NOMO-1 treated with DMSO at 0.1 percent for 48 hours (cell line): ENCODE measurements around the gene ZNF75A.
"Not testable (repeated sequence)": the region's sequence is repeated elsewhere in the genome, so short reads cannot be mapped to it uniquely, and the experiment has no call there.

ENCODE experiments used
- DNase-seq: peaks from one replicate; lab custom pipeline; 2025; ENCODE audit not compliant: unreplicated experiment; lab: John Stamatoyannopoulos, UW

Gene ZNF75A

DNA sequence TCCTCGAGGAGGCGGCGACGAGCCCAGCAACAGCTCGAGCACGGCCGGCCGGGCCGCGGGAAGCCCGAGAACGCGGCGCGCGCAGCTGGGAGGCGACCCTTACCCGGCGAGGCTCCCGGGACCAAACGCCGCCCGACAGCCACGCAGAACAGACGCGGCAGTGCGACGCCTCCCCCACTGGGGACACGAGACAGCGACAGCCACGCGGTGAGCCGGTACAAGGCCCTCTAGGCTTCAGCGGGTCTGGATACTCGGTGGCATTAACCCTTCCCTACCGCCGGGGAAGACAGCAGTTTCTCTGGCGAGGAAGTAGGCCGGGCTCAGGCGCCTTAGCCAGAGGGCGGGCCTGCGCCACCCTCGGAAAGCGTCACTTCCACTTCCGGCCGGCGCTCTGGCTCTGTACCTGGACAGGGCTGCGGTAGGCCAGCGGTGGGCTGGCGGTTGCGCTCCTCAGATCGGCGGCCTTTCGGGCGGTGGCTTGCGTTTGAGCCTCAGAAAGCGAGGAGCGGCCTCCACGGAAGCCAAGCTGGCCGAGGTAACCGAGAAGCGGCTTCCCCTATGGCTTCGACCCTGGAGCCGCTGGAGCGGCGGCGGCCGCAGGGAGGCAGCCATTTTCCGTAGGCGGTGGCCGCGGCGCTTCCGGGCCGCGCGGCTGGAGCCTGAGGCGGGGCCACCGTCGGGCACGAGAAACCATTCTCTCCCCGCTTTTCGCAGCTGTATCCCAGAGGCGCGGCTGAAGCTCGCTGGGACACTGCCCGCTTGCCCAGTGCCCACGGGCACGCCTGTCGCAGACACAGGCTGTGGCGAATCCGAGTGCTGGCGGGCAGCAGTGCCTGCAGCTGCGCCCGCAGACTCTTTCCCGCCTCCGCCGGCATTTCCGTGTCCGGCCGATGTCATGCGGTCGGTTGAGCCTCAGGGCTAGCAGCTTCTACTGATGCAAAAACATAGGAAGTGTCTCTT, at the start of gene ZNF75A, which contains the start of gene TIGD7:
ZNF75A (plus strand) TSS at position 389 of the 960 bp plus-strand sequence. CDS start 2,932 bp downstream, outside the sequence.
TIGD7 (minus strand) TSS at position 322 of the 960 bp plus-strand sequence. CDS start 4,816 bp downstream, outside the sequence.
- DNase-seq, result peak; percentile 85

DNA sequence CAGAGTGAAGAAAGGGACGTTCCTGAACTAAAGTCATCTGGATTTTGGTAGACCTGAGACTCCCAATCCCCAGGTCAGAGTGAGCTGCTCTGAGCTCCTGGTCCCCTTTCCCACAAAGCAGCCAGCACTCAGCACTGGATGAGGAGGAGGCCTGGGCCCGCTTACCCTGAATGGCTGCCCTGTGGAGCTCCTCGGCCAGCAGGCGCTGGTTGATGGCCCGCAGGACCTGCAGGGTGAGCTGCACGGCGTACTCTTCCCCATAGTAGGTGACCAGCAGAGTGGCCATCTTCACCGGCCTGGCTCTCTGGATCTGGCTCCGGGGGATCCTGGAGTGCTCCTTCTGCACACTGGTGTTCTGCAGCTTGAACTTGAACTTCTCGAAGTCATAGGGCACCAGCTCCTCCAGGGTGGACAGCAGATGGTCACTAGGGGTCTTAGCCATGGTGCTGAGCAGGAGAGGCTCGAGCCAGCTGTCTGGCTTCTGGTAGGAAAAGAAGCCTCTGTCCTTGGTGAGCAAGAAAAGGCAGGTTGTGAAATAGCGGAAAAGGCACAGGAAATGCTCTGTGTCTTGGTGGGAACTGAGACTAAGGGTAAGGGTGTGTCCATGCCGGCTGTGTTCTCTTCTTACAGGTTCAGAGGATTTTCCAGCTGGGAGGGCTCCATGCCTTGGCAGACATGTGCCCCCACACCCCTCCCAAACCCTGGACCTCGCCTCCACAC, 49.0 kb upstream of the ZNF75A start, which contains the start of gene MEFV:
MEFV (minus strand) TSS at position 488 of the 720 bp plus-strand sequence; CDS start at position 442, 46 bp downstream.
- DNase-seq, result peak; percentile 86

DNA sequence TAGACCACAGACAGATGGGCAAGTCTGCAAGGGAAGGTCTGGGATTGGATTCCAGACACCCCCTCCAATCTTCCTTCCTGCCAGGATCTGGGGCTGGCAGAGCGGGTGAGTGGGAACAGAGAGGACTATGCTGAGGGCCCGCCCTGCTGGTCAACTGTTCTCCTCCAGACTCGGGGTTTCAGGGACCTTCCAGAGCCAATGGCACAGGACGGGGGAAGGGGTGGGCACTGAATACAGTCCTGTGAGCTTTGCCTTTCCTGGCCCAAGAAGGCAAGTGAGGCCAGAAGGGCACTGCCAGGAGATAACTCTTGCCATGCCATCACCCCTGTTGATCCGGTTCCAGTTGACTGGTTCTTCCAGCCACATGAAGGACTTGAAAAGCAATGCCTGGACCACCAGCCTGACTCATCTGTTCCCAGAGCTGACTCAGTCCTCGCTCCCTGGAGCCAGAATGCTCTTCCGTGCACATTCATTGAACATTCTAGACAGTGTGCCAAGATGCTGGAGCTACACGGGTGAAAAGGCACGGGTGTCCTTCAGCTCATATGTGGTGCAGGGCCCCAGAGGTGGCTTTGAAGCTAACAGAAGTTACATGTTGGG, 48.3 kb upstream of the ZNF75A start:
- no peak for DNase-seq

DNA sequence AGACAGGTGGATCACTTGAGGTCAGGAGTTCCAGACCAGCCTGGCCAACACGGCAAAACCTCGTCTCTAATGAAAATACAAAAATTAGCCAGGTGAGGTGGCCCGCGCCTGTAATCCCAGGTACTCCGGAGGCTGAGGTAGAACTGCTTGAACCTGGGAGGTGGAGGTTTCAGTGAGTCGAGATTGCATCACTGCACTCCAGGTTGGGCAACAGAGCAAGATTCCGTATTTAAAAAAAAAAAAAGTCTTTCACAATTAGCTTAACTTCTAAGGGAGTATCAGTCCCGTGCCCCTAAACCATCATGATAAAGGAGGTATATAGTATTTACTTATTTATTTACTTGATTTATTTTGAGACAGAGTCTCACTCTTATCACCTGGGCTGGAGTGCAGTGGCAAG, 45.5 kb upstream of the ZNF75A start:
- peak; percentile 36 for DNase-seq

DNA sequence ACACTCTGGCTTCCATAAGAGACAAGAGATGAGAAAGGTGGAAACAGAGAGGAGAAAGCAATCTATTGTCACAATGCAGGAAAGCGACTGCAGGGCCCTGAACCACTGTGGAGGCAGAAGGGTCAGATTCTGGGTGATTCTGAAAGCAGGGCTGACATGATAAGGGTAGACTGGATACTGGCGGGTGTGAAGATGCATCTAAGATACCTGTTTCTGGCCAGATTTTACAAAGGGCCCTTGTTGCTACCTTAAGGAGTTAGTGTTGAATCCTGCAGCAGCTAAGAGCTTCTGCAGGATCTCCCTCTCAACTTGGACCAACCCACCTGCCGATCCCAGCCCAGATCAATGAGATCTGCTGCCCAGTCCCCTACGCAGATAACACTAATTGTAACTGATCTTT, 42.8 kb upstream of the ZNF75A start:
- DNase-seq, result no peak

DNA sequence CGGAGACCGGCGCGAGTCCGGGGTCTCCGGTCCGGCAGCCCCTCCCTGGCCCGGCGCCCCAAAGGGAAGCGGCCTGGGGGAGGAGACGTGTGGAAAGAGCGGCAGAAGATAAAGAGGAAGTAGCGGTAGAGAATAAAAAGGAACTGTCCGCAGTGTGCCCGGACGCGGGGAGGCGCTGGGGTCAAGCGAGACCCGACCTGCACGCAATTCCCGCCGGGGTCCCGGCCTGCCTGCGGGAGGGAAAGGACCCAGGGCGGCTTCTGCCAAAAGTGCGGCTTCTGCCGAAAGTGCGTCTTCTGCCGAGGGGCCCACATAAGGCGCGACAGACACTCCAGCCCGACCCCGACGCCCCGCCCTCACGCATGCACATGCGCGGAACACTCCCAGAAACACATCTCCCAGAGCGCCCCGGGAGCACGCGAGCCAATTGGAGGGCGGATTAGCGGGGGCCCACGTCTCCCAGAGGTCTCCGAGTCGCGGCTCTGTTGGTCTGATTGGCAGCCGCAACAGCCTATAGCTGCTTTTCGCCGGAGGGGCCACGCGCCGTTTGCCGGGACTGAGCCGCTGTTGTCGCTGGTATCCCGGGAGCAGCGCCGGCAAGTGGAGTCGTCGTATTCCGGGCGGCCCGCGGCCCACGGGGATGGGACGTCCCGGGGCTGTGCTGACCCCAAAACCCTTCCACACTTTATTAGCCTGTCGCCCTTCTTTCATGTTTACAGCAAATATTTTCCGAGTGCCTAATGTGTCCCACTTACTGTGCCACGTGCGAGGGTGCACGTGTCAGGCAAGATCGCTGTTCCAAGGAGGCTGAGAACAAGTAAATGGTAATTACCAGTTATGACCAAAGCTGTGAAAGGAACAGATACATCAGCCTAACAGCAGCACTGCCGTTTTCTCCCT, 40.9 kb upstream of the ZNF75A start:
- DNase-seq, result peak; percentile 94

DNA sequence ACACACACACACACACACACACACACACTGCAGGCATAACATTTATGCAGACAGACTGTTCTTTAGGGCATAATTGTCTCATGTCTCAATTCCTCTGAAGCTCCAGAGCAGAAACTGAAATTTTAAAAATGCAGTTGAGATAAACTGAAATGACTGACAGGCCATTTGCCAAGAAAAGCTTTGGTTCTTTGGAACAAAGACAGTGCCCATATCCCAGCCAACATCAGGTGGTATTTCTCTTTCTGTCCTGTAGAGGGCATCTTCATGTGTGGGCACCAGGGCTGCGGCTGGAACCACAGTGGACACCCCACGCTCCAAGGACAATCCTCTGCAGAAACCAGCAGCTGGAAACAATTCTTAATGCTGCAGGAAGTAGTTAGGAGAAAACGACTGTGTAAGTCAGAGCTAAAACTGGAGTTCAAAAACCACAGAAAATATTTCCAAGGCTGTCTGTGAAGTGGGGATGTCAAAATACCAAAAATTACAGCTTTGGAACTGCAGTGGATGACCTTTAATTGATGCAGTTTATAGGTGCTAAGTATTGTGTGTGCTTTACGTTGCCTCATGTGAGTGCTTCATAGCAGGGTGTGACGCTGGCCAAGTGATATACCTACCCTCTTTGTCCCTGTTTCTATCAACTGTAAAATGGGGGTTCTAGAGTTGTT, 38.3 kb upstream of the ZNF75A start:
- DNase-seq, result no peak

DNA sequence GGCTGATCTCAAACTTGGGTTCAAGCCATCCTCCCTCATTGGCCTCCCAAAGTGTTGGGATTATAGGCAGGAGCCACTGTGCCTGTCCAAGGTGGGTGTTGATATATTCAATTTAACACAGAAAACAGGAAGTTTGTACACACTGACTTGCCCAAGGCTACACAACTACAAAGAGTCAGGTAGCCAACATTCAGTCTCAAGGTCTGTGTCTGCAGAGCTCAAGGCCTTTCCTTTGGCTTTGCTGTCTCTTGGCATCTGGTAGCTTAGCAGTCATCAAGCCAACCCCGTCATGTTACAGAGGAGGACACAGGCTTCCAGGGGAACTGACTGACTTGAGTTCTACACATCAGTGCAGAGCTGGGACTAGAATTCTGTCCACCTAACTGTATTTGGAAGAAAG, 37.0 kb upstream of the ZNF75A start:
- no peak for DNase-seq

DNA sequence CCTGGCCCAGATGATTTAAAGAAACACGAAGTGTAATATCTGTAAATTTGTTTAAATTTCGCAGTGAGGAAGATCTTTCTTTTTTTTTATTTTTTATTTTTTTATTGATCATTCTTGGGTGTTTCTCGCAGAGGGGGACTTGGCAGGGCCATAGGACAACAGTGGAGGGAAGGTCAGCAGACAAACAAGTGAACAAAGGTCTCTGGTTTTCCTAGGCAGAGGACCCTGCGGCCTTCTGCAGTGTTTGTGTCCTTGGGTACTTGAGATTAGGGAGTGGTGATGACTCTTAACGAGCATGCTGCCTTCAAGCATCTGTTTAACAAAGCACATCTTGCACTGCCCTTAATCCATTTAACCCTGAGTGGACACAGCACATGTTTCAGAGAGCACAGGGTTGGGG, 34.6 kb upstream of the ZNF75A start:
- DNase-seq, result not testable (repeated sequence)

DNA sequence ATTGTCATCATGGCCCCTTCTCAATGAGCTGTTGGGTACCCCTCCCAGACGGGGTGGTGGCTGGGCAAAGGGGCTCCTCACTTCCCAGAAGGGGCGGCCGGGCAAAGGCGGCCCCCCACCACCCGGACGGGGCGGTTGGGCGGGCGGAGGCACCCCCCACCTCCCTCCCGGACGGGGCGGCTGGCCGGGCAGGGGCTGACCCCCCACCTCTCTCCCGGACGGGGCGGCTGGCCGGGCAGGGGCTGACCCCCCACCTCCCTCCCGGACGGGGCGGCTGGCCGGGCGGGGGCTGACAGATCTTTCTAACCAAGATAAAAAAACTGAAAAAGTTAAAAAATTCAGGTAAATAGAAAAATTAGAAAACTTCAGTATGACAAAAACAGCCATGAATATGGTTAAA, 34.0 kb upstream of the ZNF75A start:
- not testable (repeated sequence) for DNase-seq

DNA sequence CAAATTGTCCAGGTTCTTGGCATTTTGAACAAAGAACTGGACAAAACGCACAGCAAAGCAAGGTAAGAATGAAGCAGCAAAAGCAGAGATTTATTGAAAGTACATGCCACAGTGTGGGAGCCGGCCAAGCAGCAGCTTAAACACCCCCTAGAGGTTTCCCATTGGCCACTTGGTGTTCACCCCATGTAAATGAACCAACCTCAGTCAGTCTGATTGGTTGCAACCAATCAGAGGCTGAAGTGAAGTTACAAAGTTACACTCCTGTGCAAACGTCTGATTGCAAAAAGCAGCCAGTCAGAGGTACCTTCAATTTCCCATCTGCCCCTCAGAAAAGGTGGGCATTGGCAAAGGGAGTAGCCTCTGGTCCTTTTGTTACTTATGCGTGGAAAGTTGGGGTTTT, 30.8 kb upstream of the ZNF75A start:
- no peak for DNase-seq

DNA sequence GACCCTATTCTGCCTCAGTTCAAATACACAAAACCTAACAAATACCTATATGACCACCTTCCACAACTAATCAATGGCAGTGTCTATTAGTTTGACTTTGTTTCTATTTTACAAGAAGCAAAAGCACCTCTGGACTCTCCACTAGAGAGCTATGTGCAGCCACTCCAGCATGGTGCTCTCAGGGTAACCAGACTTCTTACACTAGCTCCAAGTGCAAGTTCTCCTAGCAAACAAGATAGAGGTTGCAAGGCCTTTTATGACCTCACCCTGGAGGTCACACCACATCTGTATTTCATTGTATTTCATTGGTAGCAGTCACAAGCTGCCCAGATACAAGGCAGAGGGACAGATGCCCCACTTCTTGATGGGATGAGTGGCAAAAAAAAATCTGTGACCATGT, 30.4 kb upstream of the ZNF75A start:
- no peak for DNase-seq

DNA sequence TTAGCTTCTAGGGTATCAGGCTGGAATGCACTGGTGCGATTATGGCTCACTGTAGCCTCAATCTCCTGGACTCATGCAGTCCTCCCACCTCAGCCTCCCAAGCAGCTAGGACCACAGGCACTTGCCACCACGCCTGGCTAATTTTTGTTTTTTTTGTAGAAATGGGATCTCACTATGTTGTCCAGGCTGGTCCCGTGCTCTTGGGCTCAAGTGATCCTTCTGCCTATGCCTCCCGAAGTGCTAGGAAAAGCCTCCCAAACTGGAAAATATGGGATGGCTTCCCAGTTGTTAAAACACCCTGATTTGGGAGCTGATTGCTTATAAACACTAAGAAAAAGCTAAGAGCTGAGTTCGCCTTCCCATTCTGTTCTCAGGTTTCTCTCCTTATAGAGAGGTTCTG, 28.6 kb upstream of the ZNF75A start:
- DNase-seq, result no peak

DNA sequence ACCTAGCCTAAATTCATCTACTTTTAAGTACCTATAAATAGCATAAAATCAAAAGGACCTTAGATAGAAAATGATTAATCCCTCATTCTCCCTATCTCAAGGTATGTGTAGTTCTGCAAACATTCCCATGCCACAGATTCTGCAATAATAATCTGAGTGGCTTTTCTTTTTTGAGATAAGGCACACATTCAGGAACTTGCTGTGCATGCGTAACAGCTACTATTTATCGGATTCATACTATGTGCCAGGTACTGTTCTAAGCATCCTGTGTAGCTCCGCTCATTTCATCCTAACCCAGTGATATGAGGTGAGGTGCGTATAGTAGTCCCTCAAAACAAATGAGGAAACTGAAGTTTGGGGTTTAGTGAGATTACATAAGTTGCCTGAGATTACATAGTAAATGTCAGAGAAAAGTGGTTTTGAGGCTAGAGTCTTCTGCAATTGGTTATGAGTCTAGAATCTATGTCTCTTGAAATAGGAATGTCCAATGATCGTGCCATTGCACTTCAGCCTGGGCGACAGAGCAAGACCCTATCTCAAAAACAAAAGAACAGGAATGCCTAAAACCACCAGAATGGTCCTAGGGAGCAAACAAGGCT, 24.0 kb upstream of the ZNF75A start:
- DNase-seq, result peak; percentile 27

DNA sequence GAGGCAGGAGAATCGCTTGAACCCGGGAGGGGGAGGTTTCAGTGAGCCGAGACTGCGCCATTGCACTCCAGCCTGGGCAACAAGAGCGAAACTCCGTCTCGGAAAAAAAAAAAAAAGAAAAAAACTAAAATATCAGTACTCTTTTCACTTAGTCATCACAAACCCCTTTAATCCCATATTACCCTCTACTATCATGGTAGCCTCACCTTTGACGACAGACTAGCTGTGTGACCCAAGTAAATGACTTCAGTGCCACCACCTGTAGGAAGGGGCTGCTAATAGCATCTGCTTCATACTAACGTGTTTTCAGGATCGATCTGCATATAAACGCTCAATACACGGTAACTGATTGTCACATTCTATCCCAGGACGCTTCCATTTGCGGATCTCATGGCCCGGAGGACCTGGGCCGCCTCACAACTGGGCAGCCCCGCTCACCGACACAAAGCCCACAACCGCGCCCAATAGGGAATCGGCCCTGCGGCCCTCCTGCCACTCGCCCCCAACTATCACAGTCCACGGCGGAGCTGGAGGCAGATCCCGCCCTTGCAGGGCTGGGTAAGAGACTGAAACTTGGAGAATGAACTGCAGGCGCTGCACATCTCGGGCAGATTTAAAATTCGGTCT, 23.1 kb upstream of the ZNF75A start:
- DNase-seq, result peak; percentile 70

DNA sequence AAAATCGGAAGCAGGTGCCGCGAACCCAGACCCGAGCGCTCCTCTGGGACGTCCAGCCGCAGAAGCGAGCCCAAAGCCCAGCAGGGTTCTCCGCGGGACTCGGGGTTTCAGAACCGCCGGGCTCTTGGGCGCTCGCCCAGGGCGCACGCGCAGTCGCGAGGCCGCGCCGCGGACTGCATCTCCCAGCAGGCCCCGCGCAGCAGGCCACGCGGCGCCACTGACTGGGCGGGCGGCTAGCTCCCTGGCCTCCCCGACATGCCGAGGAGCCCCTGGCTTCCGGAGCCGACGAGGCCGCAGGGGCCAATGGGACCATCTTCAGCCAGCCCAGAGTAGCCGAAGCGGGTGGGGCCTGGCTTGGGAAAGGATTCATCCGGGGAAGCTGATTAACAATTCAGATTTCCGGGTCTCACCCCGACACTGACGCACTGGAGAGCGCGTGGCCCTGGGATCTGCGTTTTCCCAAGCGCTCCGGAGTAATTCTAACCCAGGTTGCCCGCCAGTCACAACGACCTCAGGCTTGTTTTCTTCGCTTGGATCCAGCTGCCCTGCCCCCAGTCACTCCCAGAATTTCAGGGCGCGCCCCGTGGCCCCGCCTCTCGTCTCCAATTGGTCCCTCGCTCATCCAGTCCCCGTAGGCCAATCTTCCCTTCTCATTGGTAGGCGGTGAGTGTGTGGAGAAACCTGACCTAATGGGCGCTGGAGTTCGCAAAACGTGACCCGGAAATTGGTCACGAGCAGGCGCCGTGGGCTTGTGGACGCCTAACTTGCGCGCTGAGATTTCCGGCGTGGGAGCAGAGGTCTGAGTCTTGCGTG, 22.4 kb upstream of the ZNF75A start, which contains the start of gene ZNF263:
ZNF263 (plus strand) TSS at position 762 of the 813 bp plus-strand sequence. CDS start 328 bp downstream, outside the sequence.
- DNase-seq, result peak; percentile 99

DNA sequence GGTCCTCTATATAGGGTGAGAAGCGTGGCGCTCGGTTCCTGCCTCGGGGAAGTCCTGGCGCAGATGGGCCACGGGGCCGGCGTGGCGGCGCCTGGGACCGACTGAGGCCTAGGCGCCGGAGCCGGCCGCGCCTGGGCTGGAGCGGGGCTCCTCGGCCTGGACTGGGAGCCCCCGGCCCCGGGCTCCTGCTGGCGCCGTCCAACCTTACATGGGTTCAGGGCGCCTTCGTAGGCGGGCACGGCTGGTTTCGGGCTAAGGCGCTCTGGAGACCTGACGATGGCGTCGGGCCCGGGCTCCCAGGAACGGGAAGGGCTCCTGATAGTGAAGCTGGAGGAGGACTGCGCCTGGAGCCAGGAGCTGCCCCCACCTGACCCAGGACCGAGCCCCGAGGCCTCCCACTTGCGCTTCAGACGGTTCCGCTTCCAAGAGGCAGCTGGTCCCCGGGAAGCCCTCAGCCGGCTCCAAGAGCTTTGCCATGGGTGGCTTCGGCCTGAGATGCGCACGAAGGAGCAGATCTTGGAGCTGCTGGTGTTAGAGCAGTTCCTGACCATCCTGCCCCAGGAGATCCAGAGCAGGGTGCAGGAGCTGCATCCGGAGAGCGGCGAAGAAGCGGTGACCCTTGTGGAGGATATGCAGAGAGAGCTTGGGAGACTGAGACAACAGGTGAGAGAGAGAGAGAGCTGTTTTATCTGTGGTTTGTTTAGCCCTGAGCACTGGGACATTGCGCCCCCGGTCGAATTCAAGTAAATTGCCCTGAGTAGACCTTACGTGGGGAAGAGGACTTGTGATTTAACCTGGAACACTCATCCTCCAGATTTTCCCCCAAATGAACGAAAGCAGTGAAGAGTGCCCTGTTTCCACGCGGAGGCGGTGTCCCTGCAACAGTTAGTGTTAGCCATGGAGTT, 21.5 kb upstream of the ZNF75A start:
- DNase-seq, result no peak
